ENCODE measurements around the gene RAB3C.

The RAB3C gene

GRCh38 chr5:58828258-58828657, 245.4 kb downstream of the RAB3C start:
- H3K27me3 ChIP-seq (ENCODE audit: control insufficient read depth in 2 of 2, insufficient read depth in 2 of 2, low read length in 2 of 2) = no peaks in the 10 kb centered on the region
- H3K9ac ChIP-seq (ENCODE audit: low read depth in 1 of 2, low read length in 2 of 2) = no peak overlapping the region
- no peaks in the 10 kb centered on the region for H3K4me1 ChIP-seq (ENCODE audit: control insufficient read depth in 2 of 2, insufficient read depth in 2 of 2, low read length in 2 of 2)
- no peak overlapping the region for H3K4me3 ChIP-seq (ENCODE audit: low read length in 2 of 2)
- no peaks in the 10 kb centered on the region for H3K9me3 ChIP-seq (ENCODE audit: control insufficient read depth in 2 of 2, low read length in 2 of 2)
- H3K36me3 ChIP-seq (ENCODE audit: control insufficient read depth in 2 of 2, insufficient read depth in 2 of 2, low read length in 2 of 2) = no peaks in the 10 kb centered on the region
- no peak overlapping the region for H3K27ac ChIP-seq (ENCODE audit: low read depth in 2 of 2, low read length in 2 of 2)

GRCh38 chr5:58834242-58835225, 251.7 kb downstream of the RAB3C start:
- Histone ChIP-seq H3K9ac (ENCODE audit: low read depth in 1 of 2, low read length in 2 of 2) (no peak overlapping the region), H3K4me1 (ENCODE audit: control insufficient read depth in 2 of 2, insufficient read depth in 2 of 2, low read length in 2 of 2) (no peaks in the 10 kb centered on the region), H3K9me3 (ENCODE audit: control insufficient read depth in 2 of 2, low read length in 2 of 2) (no peaks in the 10 kb centered on the region), H3K4me3 (ENCODE audit: low read length in 2 of 2) (no peak overlapping the region), H3K36me3 (ENCODE audit: control insufficient read depth in 2 of 2, insufficient read depth in 2 of 2, low read length in 2 of 2) (no peaks in the 10 kb centered on the region), H3K27ac (ENCODE audit: low read depth in 2 of 2, low read length in 2 of 2) (no peak overlapping the region), H3K27me3 (ENCODE audit: control insufficient read depth in 2 of 2, insufficient read depth in 2 of 2, low read length in 2 of 2) (no peaks in the 10 kb centered on the region)

DNA sequence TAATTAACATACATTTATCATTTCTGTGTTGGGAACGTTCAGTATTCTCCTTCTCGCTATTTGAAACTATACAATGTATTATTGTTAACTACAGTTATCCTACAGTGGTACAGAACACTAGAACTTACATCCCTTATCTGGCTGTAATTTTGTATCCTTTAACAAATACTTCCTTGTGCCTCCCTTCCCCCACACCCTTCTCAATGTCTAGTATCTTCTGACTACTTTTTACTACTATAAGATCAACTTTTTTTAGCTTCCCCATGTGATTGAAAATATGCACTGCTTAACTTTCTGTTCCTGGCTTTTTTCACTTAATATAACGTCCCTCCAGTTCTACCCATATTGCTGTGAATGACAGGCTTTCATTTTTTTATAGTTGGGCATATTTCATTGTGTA, 253.5 kb downstream of the RAB3C start:
- H3K27ac ChIP-seq (ENCODE audit: low read depth in 2 of 2, low read length in 2 of 2) = no peak overlapping the region
- no peaks in the 10 kb centered on the region for H3K4me1 ChIP-seq (ENCODE audit: control insufficient read depth in 2 of 2, insufficient read depth in 2 of 2, low read length in 2 of 2)
- H3K36me3 ChIP-seq (ENCODE audit: control insufficient read depth in 2 of 2, insufficient read depth in 2 of 2, low read length in 2 of 2) = no peaks in the 10 kb centered on the region
- H3K9ac ChIP-seq (ENCODE audit: low read depth in 1 of 2, low read length in 2 of 2) = no peak overlapping the region
- H3K4me3 ChIP-seq (ENCODE audit: low read length in 2 of 2) = no peak overlapping the region
- no peaks in the 10 kb centered on the region for H3K27me3 ChIP-seq (ENCODE audit: control insufficient read depth in 2 of 2, insufficient read depth in 2 of 2, low read length in 2 of 2)
- peaks cover 0 to 3% of the 10 kb centered on the region in 2 donors for H3K9me3 ChIP-seq (ENCODE audit: control insufficient read depth in 2 of 2, low read length in 2 of 2)

GRCh38 chr5:58838729-58839128, 255.9 kb downstream of the RAB3C start:
- H3K9me3 ChIP-seq (ENCODE audit: control insufficient read depth in 2 of 2, low read length in 2 of 2) = peaks cover 0 to 3% of the 10 kb centered on the region in 2 donors
- H3K9ac ChIP-seq (ENCODE audit: low read depth in 1 of 2, low read length in 2 of 2) = no peak overlapping the region
- H3K27me3 ChIP-seq (ENCODE audit: control insufficient read depth in 2 of 2, insufficient read depth in 2 of 2, low read length in 2 of 2) = no peaks in the 10 kb centered on the region
- no peaks in the 10 kb centered on the region for H3K4me1 ChIP-seq (ENCODE audit: control insufficient read depth in 2 of 2, insufficient read depth in 2 of 2, low read length in 2 of 2)
- no peak overlapping the region for H3K4me3 ChIP-seq (ENCODE audit: low read length in 2 of 2)
- H3K36me3 ChIP-seq (ENCODE audit: control insufficient read depth in 2 of 2, insufficient read depth in 2 of 2, low read length in 2 of 2) = no peaks in the 10 kb centered on the region
- no peak overlapping the region for H3K27ac ChIP-seq (ENCODE audit: low read depth in 2 of 2, low read length in 2 of 2)

DNA sequence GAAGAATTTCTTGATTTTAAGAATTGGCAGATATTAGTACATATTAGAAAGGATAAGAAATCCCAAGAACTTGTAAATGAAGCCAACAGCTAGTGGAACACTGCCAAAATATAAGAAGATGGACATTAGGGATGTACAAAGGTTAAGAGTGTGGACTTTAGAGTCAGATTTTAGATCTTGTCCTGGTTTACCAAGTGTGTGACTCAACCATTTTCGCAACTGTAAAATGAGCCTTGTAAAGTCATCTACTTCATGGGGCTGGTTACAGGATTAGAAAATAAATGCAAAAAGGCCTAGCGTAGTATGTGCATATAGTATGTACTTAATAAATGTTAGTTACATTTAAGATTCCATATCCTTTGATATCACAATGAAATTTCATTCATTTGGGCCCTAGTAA, 260.0 kb downstream of the RAB3C start:
- Histone ChIP-seq H3K27me3 (ENCODE audit: control insufficient read depth in 2 of 2, insufficient read depth in 2 of 2, low read length in 2 of 2) (no peaks in the 10 kb centered on the region), H3K4me1 (ENCODE audit: control insufficient read depth in 2 of 2, insufficient read depth in 2 of 2, low read length in 2 of 2) (no peaks in the 10 kb centered on the region), H3K9ac (ENCODE audit: low read depth in 1 of 2, low read length in 2 of 2) (no peak overlapping the region), H3K36me3 (ENCODE audit: control insufficient read depth in 2 of 2, insufficient read depth in 2 of 2, low read length in 2 of 2) (no peaks in the 10 kb centered on the region), H3K27ac (ENCODE audit: low read depth in 2 of 2, low read length in 2 of 2) (no peak overlapping the region), H3K9me3 (ENCODE audit: control insufficient read depth in 2 of 2, low read length in 2 of 2) (peaks cover 0 to 3% of the 10 kb centered on the region in 2 donors), H3K4me3 (ENCODE audit: low read length in 2 of 2) (no peak overlapping the region)

- H3K4me1 ChIP-seq (ENCODE audit: control insufficient read depth in 2 of 2, insufficient read depth in 2 of 2, low read length in 2 of 2) = no peaks in the 10 kb centered on the region
- no peak overlapping the region for H3K9ac ChIP-seq (ENCODE audit: low read depth in 1 of 2, low read length in 2 of 2)
- H3K27me3 ChIP-seq (ENCODE audit: control insufficient read depth in 2 of 2, insufficient read depth in 2 of 2, low read length in 2 of 2) = no peaks in the 10 kb centered on the region
- H3K36me3 ChIP-seq (ENCODE audit: control insufficient read depth in 2 of 2, insufficient read depth in 2 of 2, low read length in 2 of 2) = no peaks in the 10 kb centered on the region
- peaks cover 0 to 3% of the 10 kb centered on the region in 2 donors for H3K9me3 ChIP-seq (ENCODE audit: control insufficient read depth in 2 of 2, low read length in 2 of 2)
- H3K4me3 ChIP-seq (ENCODE audit: low read length in 2 of 2) = no peak overlapping the region
- H3K27ac ChIP-seq (ENCODE audit: low read depth in 2 of 2, low read length in 2 of 2) = no peak overlapping the region
Measured at GRCh38 chr5:58844395-58844794, 261.5 kb downstream of the RAB3C start.

DNA sequence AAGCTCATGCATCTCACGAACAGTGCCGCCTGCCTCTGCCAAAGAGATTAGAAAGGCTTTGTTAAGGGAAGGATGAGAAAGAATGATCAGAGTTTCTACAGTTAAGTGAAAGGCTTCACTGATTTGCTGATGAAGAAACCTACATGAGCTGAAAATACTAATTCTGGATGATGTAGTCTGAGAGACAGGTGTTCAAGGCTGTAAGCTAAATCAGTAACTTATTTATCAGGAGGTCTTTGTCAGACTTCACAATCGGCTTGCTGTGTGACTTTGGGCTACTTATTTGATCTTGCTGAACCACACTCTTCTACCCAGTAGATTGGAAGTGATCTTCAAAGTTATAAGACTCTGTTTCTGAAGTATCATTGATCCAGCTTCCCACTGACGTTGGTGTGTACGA, 264.2 kb downstream of the RAB3C start:
- H3K9ac ChIP-seq (ENCODE audit: low read depth in 1 of 2, low read length in 2 of 2) = no peak overlapping the region
- H3K27me3 ChIP-seq (ENCODE audit: control insufficient read depth in 2 of 2, insufficient read depth in 2 of 2, low read length in 2 of 2) = no peaks in the 10 kb centered on the region
- H3K4me1 ChIP-seq (ENCODE audit: control insufficient read depth in 2 of 2, insufficient read depth in 2 of 2, low read length in 2 of 2) = peaks cover 0 to 2% of the 10 kb centered on the region in 2 donors
- no peak overlapping the region for H3K4me3 ChIP-seq (ENCODE audit: low read length in 2 of 2)
- H3K36me3 ChIP-seq (ENCODE audit: control insufficient read depth in 2 of 2, insufficient read depth in 2 of 2, low read length in 2 of 2) = no peaks in the 10 kb centered on the region
- H3K27ac ChIP-seq (ENCODE audit: low read depth in 2 of 2, low read length in 2 of 2) = no peak overlapping the region
- no peaks in the 10 kb centered on the region for H3K9me3 ChIP-seq (ENCODE audit: control insufficient read depth in 2 of 2, low read length in 2 of 2)

- Histone ChIP-seq H3K36me3 (ENCODE audit: control insufficient read depth in 2 of 2, insufficient read depth in 2 of 2, low read length in 2 of 2) (no peaks in the 10 kb centered on the region), H3K4me1 (ENCODE audit: control insufficient read depth in 2 of 2, insufficient read depth in 2 of 2, low read length in 2 of 2) (peaks cover 0 to 2% of the 10 kb centered on the region in 2 donors), H3K4me3 (ENCODE audit: low read length in 2 of 2) (no peak overlapping the region), H3K27me3 (ENCODE audit: control insufficient read depth in 2 of 2, insufficient read depth in 2 of 2, low read length in 2 of 2) (no peaks in the 10 kb centered on the region), H3K27ac (ENCODE audit: low read depth in 2 of 2, low read length in 2 of 2) (no peak overlapping the region), H3K9ac (ENCODE audit: low read depth in 1 of 2, low read length in 2 of 2) (no peak overlapping the region), H3K9me3 (ENCODE audit: control insufficient read depth in 2 of 2, low read length in 2 of 2) (no peaks in the 10 kb centered on the region)
Measured at GRCh38 chr5:58849223-58849622, 266.3 kb downstream of the RAB3C start.

GRCh38 chr5:58849921-58850667, 267.2 kb downstream of the RAB3C start:
- peaks cover 0 to 2% of the 10 kb centered on the region in 2 donors for H3K4me1 ChIP-seq (ENCODE audit: control insufficient read depth in 2 of 2, insufficient read depth in 2 of 2, low read length in 2 of 2)
- H3K9me3 ChIP-seq (ENCODE audit: control insufficient read depth in 2 of 2, low read length in 2 of 2) = no peaks in the 10 kb centered on the region
- H3K36me3 ChIP-seq (ENCODE audit: control insufficient read depth in 2 of 2, insufficient read depth in 2 of 2, low read length in 2 of 2) = no peaks in the 10 kb centered on the region
- no peaks in the 10 kb centered on the region for H3K27me3 ChIP-seq (ENCODE audit: control insufficient read depth in 2 of 2, insufficient read depth in 2 of 2, low read length in 2 of 2)
- H3K9ac ChIP-seq (ENCODE audit: low read depth in 1 of 2, low read length in 2 of 2) = no peak overlapping the region
- H3K4me3 ChIP-seq (ENCODE audit: low read length in 2 of 2) = no peak overlapping the region
- no peak overlapping the region for H3K27ac ChIP-seq (ENCODE audit: low read depth in 2 of 2, low read length in 2 of 2)

GRCh38 chr5:58851153-58851552, 268.3 kb downstream of the RAB3C start:
- H3K9ac ChIP-seq (ENCODE audit: low read depth in 1 of 2, low read length in 2 of 2) = no peak overlapping the region
- H3K27me3 ChIP-seq (ENCODE audit: control insufficient read depth in 2 of 2, insufficient read depth in 2 of 2, low read length in 2 of 2) = no peaks in the 10 kb centered on the region
- no peaks in the 10 kb centered on the region for H3K9me3 ChIP-seq (ENCODE audit: control insufficient read depth in 2 of 2, low read length in 2 of 2)
- H3K36me3 ChIP-seq (ENCODE audit: control insufficient read depth in 2 of 2, insufficient read depth in 2 of 2, low read length in 2 of 2) = no peaks in the 10 kb centered on the region
- H3K27ac ChIP-seq (ENCODE audit: low read depth in 2 of 2, low read length in 2 of 2) = no peak overlapping the region
- H3K4me3 ChIP-seq (ENCODE audit: low read length in 2 of 2) = no peak overlapping the region
- peaks cover 0 to 2% of the 10 kb centered on the region in 2 donors for H3K4me1 ChIP-seq (ENCODE audit: control insufficient read depth in 2 of 2, insufficient read depth in 2 of 2, low read length in 2 of 2)

Data from mucosa of rectum (tissue), 2 donors.